Measurements from ENCODE around the gene CDC34.
"Not testable (repeated sequence)": the region's sequence is repeated elsewhere in the genome, so short reads cannot be mapped to it uniquely, and the experiment has no call there.

The CDC34 gene

DNA sequence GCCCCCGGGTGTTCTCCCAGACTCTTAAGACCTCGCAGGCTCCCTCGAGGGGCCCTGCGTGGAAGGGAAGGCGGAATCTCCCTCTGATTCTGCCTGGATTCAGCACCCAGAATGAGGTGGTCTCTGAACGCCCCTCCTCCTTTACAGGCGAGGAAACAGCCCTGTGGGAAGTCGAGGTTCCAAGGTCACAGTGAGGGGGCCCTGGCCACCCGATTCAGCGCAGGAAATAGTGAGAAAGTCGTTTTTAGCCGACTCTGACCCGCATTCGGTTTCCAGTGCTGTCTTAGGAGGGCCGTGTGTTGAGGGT is 41.9 kb downstream of the CDC34 start:
- no peak for DNase-seq (ENCODE audit: low read depth)

DNA sequence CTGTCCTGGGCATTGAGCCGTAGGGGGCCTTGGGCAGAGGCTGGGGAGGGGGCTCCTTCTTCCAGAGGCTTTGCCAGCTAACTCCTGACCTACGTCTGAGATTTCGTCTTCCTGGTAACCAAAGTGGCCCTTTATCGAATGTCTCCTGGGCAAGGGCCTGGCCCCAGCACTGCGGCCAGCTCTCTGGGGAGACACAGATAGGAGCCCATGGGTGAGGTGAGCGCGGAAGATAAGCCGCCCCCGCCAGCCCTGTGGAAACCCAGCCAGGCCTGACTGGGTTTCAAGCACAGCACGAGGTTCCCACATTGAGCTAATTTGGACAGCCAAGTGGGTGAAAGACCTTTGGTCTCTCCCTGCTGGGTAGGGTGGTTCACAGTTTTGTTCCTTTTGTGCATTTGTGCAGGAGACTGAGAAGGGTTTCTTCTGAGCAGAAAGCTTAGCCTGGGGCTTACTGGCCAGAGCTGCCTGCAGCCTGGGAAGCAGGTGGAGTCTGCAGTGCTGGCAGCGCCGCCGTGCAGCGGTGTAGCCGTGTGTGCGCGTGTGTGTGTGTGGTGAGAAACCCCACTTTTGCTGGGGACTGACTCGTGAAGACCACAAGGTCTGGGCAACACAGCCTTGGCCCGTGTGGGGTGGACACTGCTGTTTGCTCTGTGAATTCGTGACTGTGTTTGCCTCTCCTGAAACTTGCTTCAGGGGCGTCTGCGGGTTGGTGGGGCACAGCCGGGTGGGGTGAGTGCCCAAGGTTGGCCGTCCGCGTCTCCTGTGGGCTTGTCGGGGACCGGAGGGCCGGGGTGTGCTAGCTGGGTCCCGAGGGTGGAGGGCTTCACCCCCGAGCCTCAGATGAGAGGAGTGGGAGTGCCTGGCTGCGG is 43.3 kb downstream of the CDC34 start:
- no peak for DNase-seq (ENCODE audit: low read depth)

DNA sequence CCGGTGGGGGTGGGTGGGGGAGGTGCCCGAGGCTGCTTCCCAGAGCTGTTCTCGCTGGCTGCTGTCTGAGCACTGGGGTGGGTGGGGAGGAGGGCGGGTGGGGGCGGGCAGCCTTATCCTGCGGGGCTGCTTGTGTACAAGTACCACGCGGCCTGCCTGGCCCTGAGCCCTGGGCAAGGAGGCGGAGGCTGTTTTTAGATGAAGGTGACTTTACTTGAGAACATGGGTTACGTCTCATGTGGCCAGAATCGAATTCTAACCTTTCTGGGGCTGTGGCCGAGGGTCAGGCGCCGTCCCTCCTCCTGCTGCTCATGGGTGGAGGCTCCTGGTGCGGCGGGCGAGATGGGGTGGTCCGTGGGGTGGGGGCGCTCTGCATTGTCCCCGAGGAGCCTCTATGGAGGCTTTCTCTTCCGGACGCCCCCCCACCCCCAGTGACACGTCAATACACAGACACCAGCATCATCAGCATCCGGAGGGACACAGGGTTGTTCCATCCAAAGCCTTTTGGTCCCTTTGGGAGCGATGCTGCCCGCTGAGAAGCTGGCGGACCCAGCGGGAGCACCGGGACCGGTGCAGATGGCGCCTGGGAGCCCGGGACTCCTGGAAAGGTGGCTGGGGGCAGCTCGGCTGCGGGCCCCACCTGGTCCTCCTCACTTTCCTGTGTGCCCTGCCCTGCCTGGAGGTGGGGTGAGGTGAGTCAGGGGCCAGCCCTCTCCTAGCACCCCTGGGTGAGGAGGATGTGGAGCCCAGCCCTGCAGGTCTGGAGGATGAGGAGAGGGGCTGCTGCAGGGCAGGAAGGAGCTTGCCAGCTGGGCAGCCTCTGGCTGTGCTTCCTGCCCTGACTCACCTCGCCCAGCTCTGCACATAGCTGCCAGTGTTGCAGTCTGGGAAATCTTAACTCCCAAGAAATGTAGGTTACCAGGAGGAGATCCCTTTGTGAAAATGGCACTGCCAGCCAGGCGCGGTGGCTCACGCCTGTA is 44.3 kb downstream of the CDC34 start:
- no peak for DNase-seq (ENCODE audit: low read depth)

DNA sequence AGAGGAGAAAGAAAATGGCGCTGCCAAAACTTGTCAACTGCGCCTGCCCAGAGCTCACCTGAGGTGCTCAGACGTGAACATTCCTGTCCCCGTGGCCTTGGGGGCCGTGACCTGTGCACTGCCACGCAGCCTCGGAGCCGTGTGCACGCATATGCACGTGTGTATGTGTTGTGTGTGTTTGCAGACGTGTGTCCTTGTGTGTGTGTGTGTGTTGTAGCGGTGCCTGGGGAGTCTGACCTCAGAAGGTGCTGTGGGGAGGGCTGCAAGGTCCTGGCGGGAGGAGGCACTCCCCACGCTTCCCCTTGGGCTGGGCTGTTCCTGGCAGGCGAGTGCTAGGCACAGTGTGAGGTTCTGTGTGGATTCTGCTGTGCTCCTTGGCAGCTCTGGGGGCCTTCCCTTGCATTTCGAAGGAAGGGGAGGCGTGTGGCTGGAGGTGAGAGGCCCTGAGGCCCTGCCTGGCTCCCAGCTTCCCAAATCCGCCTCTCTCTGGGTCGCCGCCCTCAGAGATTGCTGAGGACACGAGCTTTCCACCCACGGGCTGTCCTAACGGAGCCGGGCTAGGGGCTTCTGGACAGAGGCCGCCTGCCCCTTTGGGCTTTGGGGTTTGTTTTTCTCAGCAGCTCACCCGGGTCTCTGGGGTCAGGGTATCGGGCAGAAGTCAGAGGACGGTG is 45.3 kb downstream of the CDC34 start:
- no peak for DNase-seq (ENCODE audit: low read depth)

DNA sequence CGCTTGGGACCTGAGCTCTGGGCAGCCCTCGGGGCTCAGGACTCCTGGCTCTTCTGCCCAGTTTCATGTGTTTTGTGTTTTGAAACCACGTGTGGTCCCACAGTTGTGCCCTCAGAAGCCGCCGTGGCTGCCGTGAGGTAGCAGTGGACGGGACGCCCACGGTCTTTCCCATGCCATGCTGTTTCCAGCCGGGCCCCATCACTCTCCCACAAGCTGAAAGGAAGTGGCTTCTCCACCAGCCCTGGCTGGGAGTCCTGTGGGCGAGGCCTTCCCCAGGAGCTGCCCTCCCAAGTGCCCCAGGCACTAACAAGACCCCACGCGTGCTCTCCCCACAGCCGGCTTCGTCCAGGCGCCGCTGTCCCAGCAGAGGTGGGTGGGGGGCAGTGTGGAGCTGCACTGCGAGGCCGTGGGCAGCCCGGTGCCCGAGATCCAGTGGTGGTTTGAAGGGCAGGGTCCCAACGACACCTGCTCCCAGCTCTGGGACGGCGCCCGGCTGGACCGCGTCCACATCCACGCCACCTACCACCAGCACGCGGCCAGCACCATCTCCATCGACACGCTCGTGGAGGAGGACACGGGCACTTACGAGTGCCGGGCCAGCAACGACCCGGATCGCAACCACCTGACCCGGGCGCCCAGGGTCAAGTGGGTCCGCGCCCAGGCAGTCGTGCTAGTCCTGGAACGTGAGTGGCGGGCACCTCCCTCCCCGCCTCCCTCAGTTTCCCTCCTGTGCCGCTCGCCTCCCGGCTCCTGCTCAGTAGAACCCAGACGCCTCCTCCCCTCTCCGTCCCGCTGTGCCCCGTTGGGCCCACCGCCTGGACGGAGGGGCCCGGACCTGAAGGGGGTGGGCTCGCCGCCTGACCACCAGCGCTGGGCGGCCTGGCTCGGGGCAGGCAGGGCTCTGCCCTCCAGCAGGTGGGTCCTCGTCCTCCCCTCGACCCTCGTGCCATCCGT is 46.2 kb downstream of the CDC34 start:
- no peak for DNase-seq (ENCODE audit: low read depth)

DNA sequence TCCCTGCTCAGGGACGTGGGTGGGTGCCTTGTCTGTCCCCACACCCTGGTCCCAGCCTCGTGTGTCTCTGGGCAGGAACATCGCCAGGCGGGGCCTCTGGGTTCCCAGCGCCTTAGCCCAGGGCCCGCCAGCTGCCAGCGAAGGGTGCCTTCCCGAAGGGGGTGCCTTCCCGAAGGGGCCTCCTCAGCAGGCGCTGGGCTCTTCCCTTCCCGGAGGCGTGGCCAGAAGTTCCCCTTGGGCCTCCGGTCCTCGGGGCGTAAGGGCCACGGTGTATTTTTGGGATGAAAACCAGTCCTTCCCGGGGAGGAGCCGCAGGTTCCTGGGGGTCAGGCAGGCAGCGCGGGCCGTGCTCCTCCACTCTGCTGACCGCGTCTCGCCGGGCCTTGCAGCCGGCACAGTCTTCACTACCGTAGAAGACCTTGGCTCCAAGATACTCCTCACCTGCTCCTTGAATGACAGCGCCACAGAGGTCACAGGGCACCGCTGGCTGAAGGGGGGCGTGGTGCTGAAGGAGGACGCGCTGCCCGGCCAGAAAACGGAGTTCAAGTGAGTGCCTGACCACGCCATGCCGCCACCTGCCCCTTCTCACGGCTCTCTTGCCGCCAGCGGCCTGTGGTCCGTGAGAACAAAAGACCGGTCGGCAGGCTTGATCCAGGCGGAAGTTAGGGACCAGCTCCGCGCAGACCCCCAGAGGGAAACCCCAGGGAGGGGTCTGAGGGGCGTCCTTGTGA is 47.7 kb downstream of the CDC34 start:
- no peak for DNase-seq (ENCODE audit: low read depth)

DNA sequence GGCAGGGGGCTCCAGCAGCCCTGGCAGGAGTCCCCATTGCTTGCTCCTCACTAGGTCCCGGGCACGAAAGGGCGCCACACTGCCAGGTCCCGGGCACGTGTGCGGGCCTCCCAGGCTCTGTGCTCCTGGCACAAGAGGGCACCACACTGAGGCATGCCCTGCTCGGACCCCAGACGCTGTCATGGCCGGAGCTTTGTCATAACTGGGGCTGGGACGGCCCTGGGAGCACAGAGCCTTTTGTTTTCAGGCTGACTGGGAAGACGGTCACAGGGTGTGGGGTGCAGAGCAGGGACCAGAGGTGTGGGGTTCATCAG is 48.2 kb downstream of the CDC34 start:
- DNase-seq (ENCODE audit: low read depth) = no peak

DNA sequence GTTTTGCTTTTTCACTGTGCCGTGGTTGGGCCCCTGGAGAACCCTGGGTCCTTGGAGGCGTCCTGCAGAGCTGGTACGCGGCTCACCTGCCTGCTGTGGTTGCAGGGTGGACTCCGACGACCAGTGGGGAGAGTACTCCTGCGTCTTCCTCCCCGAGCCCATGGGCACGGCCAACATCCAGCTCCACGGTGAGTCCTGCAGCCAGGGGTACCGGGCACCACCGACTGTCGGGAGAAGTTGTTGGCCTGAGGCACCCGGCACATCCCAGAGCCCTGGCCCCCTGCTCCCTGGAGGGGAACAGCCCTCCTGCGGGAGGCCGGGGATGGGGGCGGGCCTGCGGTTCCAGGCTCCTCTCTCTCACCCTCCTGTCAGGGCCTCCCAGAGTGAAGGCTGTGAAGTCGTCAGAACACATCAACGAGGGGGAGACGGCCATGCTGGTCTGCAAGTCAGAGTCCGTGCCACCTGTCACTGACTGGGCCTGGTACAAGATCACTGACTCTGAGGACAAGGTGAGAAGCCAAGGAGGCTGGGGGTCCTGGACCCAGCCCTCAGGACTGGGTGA is 48.8 kb downstream of the CDC34 start:
- DNase-seq (ENCODE audit: low read depth) = no peak

DNA sequence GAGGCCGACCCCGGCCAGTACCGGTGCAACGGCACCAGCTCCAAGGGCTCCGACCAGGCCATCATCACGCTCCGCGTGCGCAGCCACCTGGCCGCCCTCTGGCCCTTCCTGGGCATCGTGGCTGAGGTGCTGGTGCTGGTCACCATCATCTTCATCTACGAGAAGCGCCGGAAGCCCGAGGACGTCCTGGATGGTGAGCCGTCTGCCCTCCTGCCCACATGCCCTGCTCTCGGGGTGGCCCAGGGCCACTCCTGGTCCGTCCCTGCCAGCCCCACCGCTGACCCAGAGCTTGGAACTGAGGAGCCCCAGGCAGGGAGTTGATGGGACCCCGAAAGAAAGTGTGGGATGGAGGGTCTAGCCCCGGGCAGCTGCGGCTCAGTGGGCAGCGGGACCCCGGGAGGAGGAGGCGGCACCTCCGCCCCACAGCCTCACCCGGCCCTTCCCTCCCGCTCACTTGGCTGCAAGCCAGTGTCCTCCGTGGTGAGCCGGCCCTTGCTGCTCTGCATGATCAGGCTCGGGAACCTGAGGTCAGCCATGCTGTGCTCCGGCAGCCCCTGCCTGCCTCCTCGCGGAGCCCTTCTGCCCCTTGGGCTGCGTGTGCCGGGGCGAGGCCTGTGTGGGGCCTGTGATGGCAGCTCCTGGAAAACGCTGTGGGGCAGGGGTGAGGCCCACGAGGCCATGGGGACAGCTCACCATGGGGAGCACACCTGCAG is 50.0 kb downstream of the CDC34 start:
- DNase-seq (ENCODE audit: low read depth) = no peak

DNA sequence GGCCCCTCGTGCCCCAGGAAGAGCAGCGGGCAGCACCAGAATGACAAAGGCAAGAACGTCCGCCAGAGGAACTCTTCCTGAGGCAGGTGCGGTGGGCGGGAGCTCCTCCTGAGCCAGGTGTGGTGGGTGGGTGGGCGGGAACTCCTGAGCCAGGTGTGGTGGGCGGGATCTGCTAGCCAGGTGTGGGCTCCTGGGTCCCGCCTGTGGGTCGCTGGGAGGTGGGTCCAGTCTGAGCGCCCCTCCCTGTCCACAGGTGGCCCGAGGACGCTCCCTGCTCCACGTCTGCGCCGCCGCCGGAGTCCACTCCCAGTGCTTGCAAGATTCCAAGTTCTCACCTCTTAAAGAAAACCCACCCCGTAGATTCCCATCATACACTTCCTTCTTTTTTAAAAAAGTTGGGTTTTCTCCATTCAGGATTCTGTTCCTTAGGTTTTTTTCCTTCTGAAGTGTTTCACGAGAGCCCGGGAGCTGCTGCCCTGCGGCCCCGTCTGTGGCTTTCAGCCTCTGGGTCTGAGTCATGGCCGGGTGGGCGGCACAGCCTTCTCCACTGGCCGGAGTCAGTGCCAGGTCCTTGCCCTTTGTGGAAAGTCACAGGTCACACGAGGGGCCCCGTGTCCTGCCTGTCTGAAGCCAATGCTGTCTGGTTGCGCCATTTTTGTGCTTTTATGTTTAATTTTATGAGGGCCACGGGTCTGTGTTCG is 51.1 kb downstream of the CDC34 start:
- DNase-seq (ENCODE audit: low read depth) = no peak

DNA sequence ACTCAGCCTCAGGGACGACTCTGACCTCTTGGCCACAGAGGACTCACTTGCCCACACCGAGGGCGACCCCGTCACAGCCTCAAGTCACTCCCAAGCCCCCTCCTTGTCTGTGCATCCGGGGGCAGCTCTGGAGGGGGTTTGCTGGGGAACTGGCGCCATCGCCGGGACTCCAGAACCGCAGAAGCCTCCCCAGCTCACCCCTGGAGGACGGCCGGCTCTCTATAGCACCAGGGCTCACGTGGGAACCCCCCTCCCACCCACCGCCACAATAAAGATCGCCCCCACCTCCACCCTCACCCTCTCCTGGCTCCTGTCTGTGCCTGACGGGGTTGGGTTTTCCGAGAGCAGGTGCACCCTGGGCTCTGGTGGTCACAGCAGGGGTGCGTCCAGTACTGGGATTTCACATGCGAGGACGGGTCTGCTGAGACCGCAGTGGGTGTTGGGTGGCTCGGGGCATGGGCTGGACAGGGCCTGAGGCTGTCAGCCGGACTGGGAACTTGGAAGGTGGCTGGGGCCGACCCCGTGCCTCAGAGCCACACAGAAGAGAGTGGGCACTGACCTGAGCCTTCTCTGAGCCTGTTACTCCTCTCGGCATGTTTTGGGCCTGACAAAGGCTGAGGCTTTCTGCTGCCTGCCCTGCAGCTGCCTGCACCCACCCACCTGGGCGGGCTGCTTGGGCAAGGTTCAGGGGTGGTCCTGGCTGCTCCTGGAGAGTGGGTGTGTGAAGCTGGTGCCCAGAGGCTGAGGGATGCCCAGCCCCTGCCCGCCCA is 51.8 kb downstream of the CDC34 start:
- no peak for DNase-seq (ENCODE audit: low read depth)

DNA sequence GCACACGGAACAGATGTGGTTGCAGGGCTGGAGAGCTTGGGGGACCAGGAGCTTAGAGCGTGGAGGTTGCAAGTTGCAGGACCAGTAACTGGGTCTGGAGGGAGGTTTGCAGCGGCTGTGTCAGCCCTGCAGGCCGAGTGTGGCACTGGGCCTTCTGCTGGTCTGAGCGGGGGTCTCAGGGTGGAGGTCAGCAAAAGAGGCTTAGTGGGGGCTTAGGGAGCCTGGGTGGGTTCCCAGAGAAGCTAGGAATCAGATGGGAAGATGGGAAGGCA is 52.3 kb downstream of the CDC34 start:
- no peak for DNase-seq (ENCODE audit: low read depth)

DNA sequence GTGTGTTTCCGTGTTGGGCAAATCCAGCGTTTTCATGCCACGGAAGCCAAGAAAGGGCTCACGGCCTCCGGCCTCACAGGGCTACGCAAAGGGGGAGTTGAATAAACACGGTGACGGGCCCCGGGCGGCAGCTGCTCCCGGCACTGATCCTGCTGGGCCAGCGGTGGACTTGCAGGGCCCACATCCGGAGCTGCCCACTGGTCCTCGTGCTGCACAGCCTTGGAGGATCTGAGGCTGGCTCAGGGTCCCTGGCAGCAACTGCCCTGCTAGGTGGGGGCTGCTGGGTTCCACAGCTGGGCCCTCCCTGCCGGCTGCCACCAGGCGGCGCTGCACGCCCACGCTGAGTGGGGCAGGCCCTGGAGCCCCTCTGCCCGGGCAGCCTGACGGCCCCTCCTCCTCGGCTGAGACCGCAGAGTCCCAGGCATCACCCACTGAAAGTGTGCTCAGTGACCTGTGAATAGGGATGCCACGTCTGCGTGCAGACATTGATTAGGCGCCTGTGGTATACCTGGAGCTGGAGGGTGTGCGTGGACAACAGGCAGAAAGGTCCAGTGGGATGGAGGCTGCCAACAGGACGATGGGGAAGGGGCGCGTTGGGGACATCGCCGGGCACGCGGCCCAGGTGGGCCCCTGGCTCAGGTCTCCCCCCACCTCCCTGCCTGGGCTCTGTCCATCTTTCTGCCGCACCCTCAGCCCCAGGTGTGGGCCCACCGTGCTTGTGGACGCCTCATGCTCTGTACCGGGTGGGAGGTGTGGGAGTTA is 52.9 kb downstream of the CDC34 start:
- no peak for DNase-seq (ENCODE audit: low read depth)

DNA sequence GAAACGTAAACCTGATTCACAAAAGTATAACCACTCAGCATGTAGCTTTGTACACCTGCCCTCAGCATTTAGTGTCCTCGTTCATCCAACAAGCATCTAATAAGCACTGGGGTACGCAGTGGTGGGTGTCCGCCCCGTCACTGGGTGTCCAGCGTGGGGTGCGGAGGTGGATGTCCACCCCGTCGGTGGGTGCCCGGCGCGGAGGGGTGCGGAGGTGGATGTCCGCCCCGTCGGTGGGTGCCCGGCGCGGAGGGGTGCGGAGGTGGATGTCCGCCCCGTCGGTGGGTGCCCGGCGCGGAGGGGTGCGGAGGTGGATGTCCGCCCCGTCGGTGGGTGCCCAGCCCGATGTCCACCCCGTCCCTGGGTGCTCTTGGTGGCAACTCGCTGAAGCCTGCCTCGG is 53.6 kb downstream of the CDC34 start:
- DNase-seq (ENCODE audit: low read depth) = not testable (repeated sequence)

DNA sequence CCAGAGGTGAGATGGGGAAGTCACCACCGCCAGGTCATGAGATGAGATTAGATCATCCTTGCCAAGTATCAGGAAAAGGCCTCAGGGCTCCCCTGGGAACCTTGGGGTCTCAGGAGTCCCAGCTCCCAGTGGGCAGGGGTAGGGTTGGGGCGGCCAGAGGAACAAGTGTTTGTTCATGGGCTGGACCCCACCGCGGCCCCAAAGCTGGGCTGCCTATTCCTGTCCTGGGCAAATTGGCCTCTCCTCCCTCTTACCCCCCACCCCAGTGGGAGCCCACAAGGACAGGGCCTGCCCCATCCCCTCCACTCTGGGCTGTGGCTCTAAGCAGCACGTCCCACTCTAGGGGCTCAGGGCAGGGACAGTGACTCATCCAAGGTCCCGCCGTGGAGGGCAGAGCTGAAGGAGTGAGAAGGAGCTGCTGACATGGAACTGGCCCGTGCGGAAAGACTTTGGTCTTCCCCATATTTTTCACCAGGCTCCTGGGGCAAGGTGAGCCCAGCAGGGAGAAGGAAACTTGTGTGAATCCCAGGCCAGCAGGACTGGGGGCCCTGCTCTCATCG is 54.1 kb downstream of the CDC34 start:
- no peak for DNase-seq (ENCODE audit: low read depth)

DNA sequence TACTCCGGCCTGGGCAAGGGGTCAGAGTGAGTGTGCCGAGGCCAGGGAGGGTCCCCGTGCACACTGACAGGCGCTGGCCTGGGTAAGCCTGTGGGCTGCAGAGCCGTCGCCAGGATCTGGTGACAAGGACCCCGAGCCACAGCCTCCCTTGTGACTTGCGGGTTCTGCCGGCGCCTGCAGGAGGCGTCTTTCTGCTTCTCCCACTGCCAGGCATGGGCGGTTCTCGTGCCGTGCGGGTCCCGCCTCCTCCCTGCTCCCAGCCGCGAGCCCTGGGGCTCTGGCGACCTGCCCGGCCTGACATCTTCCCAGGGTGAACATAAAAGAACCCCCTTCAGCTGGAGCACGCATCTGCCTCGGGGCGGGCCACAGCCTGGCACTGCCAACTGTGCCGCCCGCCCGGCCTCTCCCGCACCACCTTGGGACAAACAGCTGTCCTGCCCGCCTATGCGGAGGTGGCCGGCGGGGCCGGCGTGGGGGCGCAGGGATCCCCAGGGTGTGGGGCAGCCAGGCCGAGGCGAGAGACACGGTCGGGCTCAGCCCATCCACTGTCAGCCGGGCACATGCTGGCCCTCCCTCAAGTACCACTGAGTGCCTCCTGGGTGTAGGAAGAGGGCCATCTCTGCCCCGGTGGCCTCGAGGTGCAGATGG is 56.7 kb downstream of the CDC34 start:
- DNase-seq (ENCODE audit: low read depth) = no peak
